DOHH2 (cell line): ENCODE measurements around the gene TMEM132D.

ENCODE experiments used
- EZH2phosphoT487 ChIP-seq: fragments of 200-600 bp; sonication (generic); IDR thresholded peaks from 2 replicates; pipeline ENCODE4 v1.6.1; 2017; ENCODE audit warnings: borderline replicate concordance, mild to moderate bottlenecking, antibody characterized with exemption, low read length, moderate library complexity, mixed read lengths
- TF ChIP-seq, protein P1 (sequence below): fragments of 200-600 bp; sonication (generic); IDR thresholded peaks from one replicate; pipeline ENCODE4 v1.5.1; 2014; ENCODE audit warnings: antibody characterized with exemption, mild to moderate bottlenecking, low read depth, low read length; ENCODE audit not compliant: poor library complexity, severe bottlenecking

DNA sequence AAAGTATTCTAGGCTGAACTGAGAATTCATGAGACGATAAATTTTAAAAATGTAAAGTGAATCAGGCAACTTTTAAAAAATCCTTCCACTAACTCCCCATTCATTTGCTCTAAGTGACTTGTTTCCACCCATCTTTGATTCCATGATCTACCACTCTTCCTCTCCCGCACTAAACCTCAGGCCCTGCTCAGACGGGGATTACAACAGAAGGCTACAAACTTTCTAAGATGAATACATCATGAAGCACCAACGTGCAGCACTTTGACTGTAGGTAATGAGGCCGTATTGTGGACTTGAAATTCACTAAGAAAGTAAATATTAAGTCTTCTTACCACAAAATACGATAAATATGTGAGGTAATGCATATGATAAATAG lies 30.0 kb downstream of the TMEM132D start:
- TF ChIP-seq EZH2phosphoT487, result no peak
- TF ChIP-seq, protein P1, sequence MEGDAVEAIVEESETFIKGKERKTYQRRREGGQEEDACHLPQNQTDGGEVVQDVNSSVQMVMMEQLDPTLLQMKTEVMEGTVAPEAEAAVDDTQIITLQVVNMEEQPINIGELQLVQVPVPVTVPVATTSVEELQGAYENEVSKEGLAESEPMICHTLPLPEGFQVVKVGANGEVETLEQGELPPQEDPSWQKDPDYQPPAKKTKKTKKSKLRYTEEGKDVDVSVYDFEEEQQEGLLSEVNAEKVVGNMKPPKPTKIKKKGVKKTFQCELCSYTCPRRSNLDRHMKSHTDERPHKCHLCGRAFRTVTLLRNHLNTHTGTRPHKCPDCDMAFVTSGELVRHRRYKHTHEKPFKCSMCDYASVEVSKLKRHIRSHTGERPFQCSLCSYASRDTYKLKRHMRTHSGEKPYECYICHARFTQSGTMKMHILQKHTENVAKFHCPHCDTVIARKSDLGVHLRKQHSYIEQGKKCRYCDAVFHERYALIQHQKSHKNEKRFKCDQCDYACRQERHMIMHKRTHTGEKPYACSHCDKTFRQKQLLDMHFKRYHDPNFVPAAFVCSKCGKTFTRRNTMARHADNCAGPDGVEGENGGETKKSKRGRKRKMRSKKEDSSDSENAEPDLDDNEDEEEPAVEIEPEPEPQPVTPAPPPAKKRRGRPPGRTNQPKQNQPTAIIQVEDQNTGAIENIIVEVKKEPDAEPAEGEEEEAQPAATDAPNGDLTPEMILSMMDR, result no peak
